GM12878 (cell line): ENCODE results near the gene ARSA. TPM values are rescaled to one million over a fixed set of nuclear protein-coding genes. Genes with fewer than 3 reads are reported as not detected.

Source experiments
- ATAC-seq: fragments of 200-7000 bp; cut with Tn5 transposase; 3 replicates; pipeline ENCODE4 v1.9.1; 2020; ENCODE audit warnings: mild to moderate bottlenecking, moderate library complexity
- BruUV-seq: library from RNA; stranded (reverse); fragments of 400-500 nt; replicated peaks from 2 replicates; lab custom pipeline; 2021; lab: Mats Ljungman, UMichigan
- CTCF ChIA-PET: fragments of 300-600 bp; sonication (Branson Sonifier 250); formaldehyde crosslinking; extraction: SDS; loops from one replicate; lab custom pipeline; 2021; ENCODE audit warnings: inconsistent platforms; lab: Yijun Ruan, JAX
- POLR2A ChIA-PET: fragments of 350-600 bp; formaldehyde crosslinking; extraction: SDS; loops from one replicate; lab custom pipeline; 2021; ENCODE audit warnings: inconsistent platforms; lab: Charles Lee
- RAD21 ChIA-PET: fragments of 300-600 bp; sonication (Branson Sonifier 250); formaldehyde crosslinking; loops from one replicate; lab custom pipeline; 2023; ENCODE audit warnings: antibody characterized with exemption; ENCODE audit not compliant: unreplicated experiment; lab: Charles Lee
- SMC1A ChIA-PET: fragments of 300-600 bp; sonication (Branson Sonifier 250); formaldehyde crosslinking; loops from one replicate; lab custom pipeline; 2023; ENCODE audit not compliant: unreplicated experiment, uncharacterized antibody; lab: Charles Lee
- DNase-seq: peaks from one replicate; pipeline ENCODE4 v3.0.0-alpha.2; 2011; ENCODE audit warnings: low read depth, low spot score
- FAIRE-seq: peaks from 3 replicates; lab custom pipeline; 2011; peaks lifted over from hg19 to GRCh38; lab: Jason Lieb, UNC
- H2AFZ ChIP-seq: 2 replicates; pipeline ENCODE4 v1.6.0; 2011; ENCODE audit warnings: low read depth, low read length, control low read depth; ENCODE audit not compliant: control insufficient read depth
- H3K27ac ChIP-seq: 2 replicates; pipeline ENCODE4 v1.5.1; 2011; ENCODE audit warnings: control low read depth; ENCODE audit not compliant: control insufficient read depth, insufficient read depth
- H3K27me3 ChIP-seq, 2 experiments: replicated peaks in 1 of 2; 2 replicates each; pipeline versions ENCODE4 v1.6.0 to v1.6.1; 2011; ENCODE audit warnings: low read length in 1 of 2; ENCODE audit not compliant: control insufficient read depth in 2 of 2, insufficient read depth in 2 of 2
- H3K36me3 ChIP-seq, 2 experiments: 2 replicates each; pipeline ENCODE4 v1.5.1; 2011; ENCODE audit warnings: low read length in 1 of 2; ENCODE audit not compliant: control insufficient read depth in 2 of 2, insufficient read depth in 2 of 2
- H3K4me1 ChIP-seq: 2 replicates; pipeline ENCODE4 v1.6.1; 2011; ENCODE audit warnings: mild to moderate bottlenecking, low read length, moderate library complexity, mixed read lengths; ENCODE audit not compliant: control insufficient read depth, insufficient read depth
- H3K4me2 ChIP-seq: 2 replicates; pipeline ENCODE4 v1.6.0; 2011; ENCODE audit warnings: control low read depth; ENCODE audit not compliant: control insufficient read depth, insufficient read depth
- H3K4me3 ChIP-seq: fragments of 200-600 bp; sonication (generic); 2 replicates; pipeline ENCODE4 v1.5.1; 2016
- H3K79me2 ChIP-seq: 2 replicates; pipeline ENCODE4 v1.6.0; 2011; ENCODE audit warnings: low read length; ENCODE audit not compliant: control insufficient read depth, insufficient read depth
- H3K9ac ChIP-seq: 2 replicates; pipeline ENCODE4 v1.8.0; 2011; ENCODE audit warnings: low read length, control low read depth, mixed read lengths; ENCODE audit not compliant: control insufficient read depth, insufficient read depth
- H3K9me3 ChIP-seq: replicated peaks from 3 replicates; pipeline ENCODE4 v1.5.1; 2011; ENCODE audit warnings: mild to moderate bottlenecking, low read length; ENCODE audit not compliant: control insufficient read depth, insufficient read depth
- H4K20me1 ChIP-seq: 2 replicates; pipeline ENCODE4 v1.6.0; 2011; ENCODE audit not compliant: control insufficient read depth, insufficient read depth
- ATF7 ChIP-seq: fragments of 450-650 bp; IDR thresholded peaks from 2 replicates; pipeline ENCODE4 v1.6.1; 2016; ENCODE audit warnings: low read depth, mild to moderate bottlenecking
- BHLHE40 ChIP-seq, 2 experiments: fragments of 450-650 bp in 1 of 2; IDR thresholded peaks; 2 replicates each; pipeline ENCODE4 v1.6.1; 2011 to 2017; ENCODE audit warnings: low read depth in 2 of 2, borderline replicate concordance in 1 of 2, improper control_type of control experiment in 1 of 2, low read length in 1 of 2, mild to moderate bottlenecking in 1 of 2
- E4F1 ChIP-seq: fragments of 450-650 bp; IDR thresholded peaks from 2 replicates; pipeline ENCODE4 v1.6.1; 2018; ENCODE audit warnings: borderline replicate concordance, mild to moderate bottlenecking; ENCODE audit not compliant: partially characterized antibody
- GATAD2B ChIP-seq: fragments of 450-650 bp; conservative IDR thresholded peaks from 2 replicates; pipeline ENCODE4 v1.6.1; 2017; ENCODE audit warnings: low read depth, mild to moderate bottlenecking, moderate library complexity
- HDGF ChIP-seq: fragments of 450-650 bp; IDR thresholded peaks from 2 replicates; pipeline ENCODE4 v1.6.1; 2016; ENCODE audit warnings: antibody characterized with exemption
- MLLT1 ChIP-seq: fragments of 450-650 bp; IDR thresholded peaks from 2 replicates; pipeline ENCODE4 v1.6.1; 2016; ENCODE audit warnings: mild to moderate bottlenecking
- MTA2 ChIP-seq: fragments of 450-650 bp; IDR thresholded peaks from 2 replicates; pipeline ENCODE4 v1.6.1; 2016; ENCODE audit warnings: low read depth, mild to moderate bottlenecking, moderate library complexity
- NBN ChIP-seq: fragments of 450-650 bp; IDR thresholded peaks from 2 replicates; pipeline ENCODE4 v1.6.1; 2016
- NR2C2 ChIP-seq: IDR thresholded peaks from 2 replicates; pipeline ENCODE4 v1.6.1; 2011; ENCODE audit warnings: borderline replicate concordance, low read depth; ENCODE audit not compliant: control insufficient read depth, insufficient read length
- PAX8 ChIP-seq: fragments of 450-650 bp; IDR thresholded peaks from 2 replicates; pipeline ENCODE4 v1.6.1; 2017; ENCODE audit warnings: mild to moderate bottlenecking, moderate library complexity
- RELB ChIP-seq: fragments of 450-650 bp; IDR thresholded peaks from 2 replicates; pipeline ENCODE4 v1.6.1; 2017; ENCODE audit warnings: low read depth, mild to moderate bottlenecking, moderate library complexity
- STAT1 ChIP-seq: fragments of 450-650 bp; conservative IDR thresholded peaks from 2 replicates; pipeline ENCODE4 v1.6.1; 2014; ENCODE audit warnings: antibody characterized with exemption, mild to moderate bottlenecking
- ZNF592 ChIP-seq: fragments of 450-650 bp; IDR thresholded peaks from 2 replicates; pipeline ENCODE4 v1.6.1; 2017; ENCODE audit warnings: mild to moderate bottlenecking, moderate library complexity
- ZSCAN29 ChIP-seq: fragments of 450-650 bp; IDR thresholded peaks from 2 replicates; pipeline ENCODE4 v1.6.1; 2017; ENCODE audit warnings: mild to moderate bottlenecking, moderate library complexity
- WGBS: methylation state at CpG from one replicate; pipeline ENCODE4 v1.1.6; 2016; ENCODE audit warnings: low lambda C conversion rate; ENCODE audit not compliant: insufficient replicate concordance, insufficient coverage; ENCODE audit errors: missing lambda C conversion rate; 5-methylcytosine and 5-hydroxymethylcytosine counted together
- in situ Hi-C: fragments of 300-500 bp; cut with MboI; formaldehyde crosslinking; loops from 9 replicates; pipeline ENCODE4 v1.14.3; 2018; ENCODE audit warnings: mixed read lengths
- intact Hi-C: fragments of 100-400 bp; cut with micrococcal nuclease; formaldehyde crosslinking; loops from one replicate; pipeline ENCODE4 v1.14.2; 2022; ENCODE audit not compliant: unreplicated experiment
- polyA plus RNA-seq, 11 experiments: library from polyadenylated mRNA; depleted of rRNA in 4 of 11; unstranded in 6 of 11; stranded (reverse) in 5 of 11; fragments of >200 nt; fragmentation: Nextera tagmentation in 4 of 11; fragmentation: Illumina TruSeq in 1 of 11; extraction: Ambion mirVana in 4 of 11; extraction: Trizol in 1 of 11; gene quantifications; 1 replicate in 1 of 11; 2 replicates in 10 of 11; pipeline versions ENCODE4 v1.2.1 to v1.2.3, GENCODE V29; 2011 to 2016; ENCODE audit warnings: inconsistent platforms in 2 of 11, missing spikeins in 2 of 11, low read depth in 1 of 11
- total RNA-seq, 4 experiments: library from RNA; depleted of rRNA in 3 of 4; stranded (reverse); fragments of >200 nt in 3 of 4; fragmentation: Illumina TruSeq in 1 of 4; extraction: Trizol in 1 of 4; gene quantifications; 2 replicates each; pipeline versions ENCODE4 v1.2.1 to v1.2.3, GENCODE V29; 2013 to 2021

ARSA gene
- total and polyA plus RNA-seq, 10 of the 15 experiments (the other 5 are each of a cell fraction or from before 2014, with no cell fraction given), result 0.39 to 26.3 (median 9.8) TPM

- Histone ChIP-seq H4K20me1 (no peaks in the 10 kb centered on the region), H2AFZ (peak overlapping the region; percentile 93), H3K27me3 (no peaks in the 10 kb centered on the region), H3K9me3 (no peaks in the 10 kb centered on the region), H3K4me1 (peaks cover 5% of the 10 kb centered on the region), H3K4me3 (peak overlapping the region; percentile 84), H3K36me3 (no peaks in the 10 kb centered on the region; a peak in 2 of 4 replicates), H3K27ac (peak overlapping the region; percentile 42; the same call in 1 of the 2 replicates), H3K9ac (peak overlapping the region; percentile 76), H3K79me2 (peaks cover 11% of the 10 kb centered on the region), H3K4me2 (peak overlapping the region; percentile 61)
- POLR2A ChIA-PET, result interaction anchor here (1.0 to 2.2 kb wide), 2 partner anchors 46 to 89 kb away, joined by 5 to 6 read pairs; partner anchors contain the start of gene CHKB
- no TSS peak for BruUV-seq
- CTCF ChIA-PET, result interaction anchor here (1.3 kb wide), 1 partner anchor 103 kb away, joined by 3 read pairs; the partner anchor contains the start of gene SCO2
- 49% methylated on average over 16 of the region's 16 CpGs for WGBS
- intact Hi-C loops, result no loop called here
- FAIRE-seq (peak; percentile 84), DNase-seq (no peak), ATAC-seq (no peak; the same call in 2 of the 3 replicates)
- RAD21 ChIA-PET, result no interaction called here
- in situ Hi-C loops, result no loop called here
- SMC1A ChIA-PET, result no interaction called here
- TF ChIP-seq GATAD2B, result no peak
- TF ChIP-seq ATF7, result 0 out of 2 replicates have a peak, but pooled peaks have one; percentile 17
- TF ChIP-seq E4F1, result peak; percentile 57
- no peak for TF ChIP-seq STAT1
- TF ChIP-seq HDGF, result peak; percentile 99
- TF ChIP-seq NBN, result peak; percentile 87
- peak in 1 of 2 experiments; percentile 19; a peak in 1 of 4 replicates for TF ChIP-seq BHLHE40 (IDR thresholded peaks at IDR 0.05; ENCODE audit: borderline replicate concordance in 1 of 2, low read depth in 2 of 2, low read length in 1 of 2)
- peak; percentile 32 for TF ChIP-seq NR2C2
- no peak for TF ChIP-seq RELB
- peak; percentile 95 for TF ChIP-seq MLLT1
- TF ChIP-seq ZSCAN29, result no peak
- peak; percentile 59 for TF ChIP-seq MTA2
- TF ChIP-seq PAX8, result no peak
- no peak for TF ChIP-seq ZNF592
Observed at GRCh38 chr22:50628543-50629134, 687 bp upstream of the ARSA start.
